Measurements from ENCODE around the gene ANO4. TPM values are rescaled to one million over a fixed set of nuclear protein-coding genes. Genes with fewer than 3 reads are reported as not detected.

Gene ANO4
- total RNA-seq, 1 experiment from 2014 or later: 5.7 TPM

- no peaks in the 10 kb centered on the region for H3K79me2 ChIP-seq (ENCODE audit: insufficient read depth, low read length)
- no peak overlapping the region for H3K56ac ChIP-seq (ENCODE audit: insufficient read length, low read depth, low read length)
- WGBS (ENCODE audit: extremely low coverage, insufficient read length, low lambda C conversion rate): no CpG with 5 or more reads among the region's 1 CpG
- H2BK12ac ChIP-seq (ENCODE audit: insufficient read length, low read depth, low read length): no peak overlapping the region
- DNase-seq: no peak
- H3K9me3 Mint-ChIP-seq: no peaks in the 10 kb centered on the region
- no peak overlapping the region for H3K27ac ChIP-seq (ENCODE audit: insufficient read length, low read depth, low read length)
- H3K27me3 ChIP-seq (ENCODE audit: insufficient read depth, low read length): no peaks in the 10 kb centered on the region
- no peak overlapping the region for H4K8ac ChIP-seq (replicated peaks; ENCODE audit: insufficient read length, low read depth, low read length)
- no peak overlapping the region for H3K4me3 Mint-ChIP-seq
- TF ChIP-seq, protein P1, sequence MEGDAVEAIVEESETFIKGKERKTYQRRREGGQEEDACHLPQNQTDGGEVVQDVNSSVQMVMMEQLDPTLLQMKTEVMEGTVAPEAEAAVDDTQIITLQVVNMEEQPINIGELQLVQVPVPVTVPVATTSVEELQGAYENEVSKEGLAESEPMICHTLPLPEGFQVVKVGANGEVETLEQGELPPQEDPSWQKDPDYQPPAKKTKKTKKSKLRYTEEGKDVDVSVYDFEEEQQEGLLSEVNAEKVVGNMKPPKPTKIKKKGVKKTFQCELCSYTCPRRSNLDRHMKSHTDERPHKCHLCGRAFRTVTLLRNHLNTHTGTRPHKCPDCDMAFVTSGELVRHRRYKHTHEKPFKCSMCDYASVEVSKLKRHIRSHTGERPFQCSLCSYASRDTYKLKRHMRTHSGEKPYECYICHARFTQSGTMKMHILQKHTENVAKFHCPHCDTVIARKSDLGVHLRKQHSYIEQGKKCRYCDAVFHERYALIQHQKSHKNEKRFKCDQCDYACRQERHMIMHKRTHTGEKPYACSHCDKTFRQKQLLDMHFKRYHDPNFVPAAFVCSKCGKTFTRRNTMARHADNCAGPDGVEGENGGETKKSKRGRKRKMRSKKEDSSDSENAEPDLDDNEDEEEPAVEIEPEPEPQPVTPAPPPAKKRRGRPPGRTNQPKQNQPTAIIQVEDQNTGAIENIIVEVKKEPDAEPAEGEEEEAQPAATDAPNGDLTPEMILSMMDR (conservative IDR thresholded peaks at IDR 0.05): no peak
- H2BK20ac ChIP-seq (ENCODE audit: low read depth, low read length, poor library complexity, severe bottlenecking): no peak overlapping the region
- H4K20me1 ChIP-seq (ENCODE audit: control insufficient read depth, insufficient read depth, insufficient read length): no peaks in the 10 kb centered on the region
- no peak overlapping the region for H3K27ac Mint-ChIP-seq
- H3K36me3 Mint-ChIP-seq (ENCODE audit: insufficient read depth in 1 of 3, low read depth in 3 of 3): no peaks in the 10 kb centered on the region
- H3K9me3 ChIP-seq (ENCODE audit: control insufficient read depth, low read depth, low read length): no peaks in the 10 kb centered on the region
- H3K4ac ChIP-seq (ENCODE audit: low read depth, low read length): no peak overlapping the region
- no peak overlapping the region for H3T11ph ChIP-seq (ENCODE audit: low read length)
- no peak overlapping the region for H2AK5ac ChIP-seq (ENCODE audit: insufficient read length, low read length)
- no peak overlapping the region for H2BK5ac ChIP-seq (ENCODE audit: insufficient read length, low read length)
- H3K9ac ChIP-seq (ENCODE audit: extremely low read depth, insufficient read length, low read length): no peak overlapping the region
- H3K23ac ChIP-seq (ENCODE audit: insufficient read length, low read depth, low read length): no peak overlapping the region
- no peak overlapping the region for H2BK15ac ChIP-seq (ENCODE audit: low read depth, low read length)
- no peaks in the 10 kb centered on the region for H3K79me1 ChIP-seq (ENCODE audit: insufficient read depth, low read depth, low read length, poor library complexity, severe bottlenecking)
- peaks cover 3% of the 10 kb centered on the region; the same call in 1 of the 2 replicates for H3K4me1 ChIP-seq (ENCODE audit: insufficient read depth, low read length)
- H2AFZ ChIP-seq (ENCODE audit: low read length): no peak overlapping the region
- H3K4me1 Mint-ChIP-seq: peaks cover 26 to 33% of the 10 kb centered on the region in 2 experiments
- no peak overlapping the region for H3K4me2 ChIP-seq (ENCODE audit: insufficient read depth, insufficient read length, low read length)
- H3K27me3 Mint-ChIP-seq (ENCODE audit: low read depth): peaks cover 9% of the 10 kb centered on the region
- no peaks in the 10 kb centered on the region for H3K23me2 ChIP-seq (ENCODE audit: insufficient read length, low read depth, low read length, poor library complexity, severe bottlenecking)
- no peak overlapping the region for H4K5ac ChIP-seq (ENCODE audit: insufficient read length, low read depth, low read length)
- H3K14ac ChIP-seq (ENCODE audit: insufficient read depth, low read length): no peak overlapping the region
- no peak overlapping the region for H2BK120ac ChIP-seq (ENCODE audit: low read depth, low read length, poor library complexity, severe bottlenecking)
- H4K91ac ChIP-seq (ENCODE audit: insufficient read length, low read depth, low read length): no peak overlapping the region
- no peak overlapping the region for H3K18ac ChIP-seq (ENCODE audit: insufficient read length, low read depth, low read length)
Observed at GRCh38 chr12:100790552-100790951, 4.0 kb upstream of the ANO4 start.
